Stimulated activated naive CD8-positive, alpha-beta T cell treated with anti-CD3 and anti-CD28 coated beads, Interleukin-15, Interleukin-2, amounts not matched to agents 100 ng/mL and 50 ng/mL, for 24 hours (primary cell): ENCODE measurements around the gene WDR87.
A peak's percentile ranks its signal among the peaks of the same experiment; 100 is the strongest.
"Not testable (repeated sequence)": the region's sequence is repeated elsewhere in the genome, so short reads cannot be mapped to it uniquely, and the experiment has no call there.

Source experiments
- H3K27ac Mint-ChIP-seq: one replicate; pipeline ENCODE4 v1.8.0; 2021; ENCODE audit warnings: mild to moderate bottlenecking, mixed read lengths
- H3K27me3 Mint-ChIP-seq: one replicate; pipeline ENCODE4 v1.8.0; 2021; ENCODE audit warnings: mixed read lengths
- H3K36me3 Mint-ChIP-seq: one replicate; pipeline ENCODE4 v1.8.0; 2021; ENCODE audit warnings: low read depth, mixed read lengths
- H3K4me1 Mint-ChIP-seq: one replicate; pipeline ENCODE4 v1.8.0; 2021; ENCODE audit warnings: low read depth, mixed read lengths
- H3K4me3 Mint-ChIP-seq: one replicate; pipeline ENCODE4 v1.8.0; 2021; ENCODE audit warnings: mild to moderate bottlenecking, mixed read lengths
- H3K9me3 Mint-ChIP-seq: one replicate; pipeline ENCODE4 v1.8.0; 2021; ENCODE audit warnings: mixed read lengths

The WDR87 gene

GRCh38 chr19:37936886-37937285, 30.5 kb upstream of the WDR87 start:
- no peaks in the 10 kb centered on the region for H3K27me3 Mint-ChIP-seq
- no peak overlapping the region for H3K4me3 Mint-ChIP-seq
- H3K9me3 Mint-ChIP-seq, result no peaks in the 10 kb centered on the region
- peaks cover 37% of the 10 kb centered on the region for H3K36me3 Mint-ChIP-seq
- no peak overlapping the region for H3K27ac Mint-ChIP-seq
- peaks cover 25% of the 10 kb centered on the region for H3K4me1 Mint-ChIP-seq

DNA sequence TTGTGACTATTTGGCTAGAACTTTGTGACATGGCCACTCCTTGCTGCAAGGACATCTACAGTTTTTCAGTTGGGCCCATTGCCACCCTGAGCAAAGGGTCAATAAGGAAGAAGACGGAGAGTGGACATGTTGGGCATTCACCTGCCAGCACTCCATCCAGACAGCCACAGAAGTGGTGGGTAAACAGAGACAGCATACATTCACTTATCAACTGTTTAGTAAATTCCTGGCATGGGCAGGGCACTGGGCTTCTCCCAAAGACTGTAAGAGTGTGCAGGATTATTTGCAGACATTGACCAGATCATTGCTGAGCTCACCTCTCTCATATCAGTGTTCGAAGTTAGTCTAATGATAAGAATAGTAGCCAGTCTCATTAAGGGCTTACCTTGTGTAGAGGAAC, 29.8 kb upstream of the WDR87 start:
- H3K27ac Mint-ChIP-seq, result no peak overlapping the region
- H3K4me1 Mint-ChIP-seq, result peaks cover 25% of the 10 kb centered on the region
- H3K27me3 Mint-ChIP-seq, result no peaks in the 10 kb centered on the region
- no peaks in the 10 kb centered on the region for H3K9me3 Mint-ChIP-seq
- H3K4me3 Mint-ChIP-seq, result no peak overlapping the region
- peaks cover 37% of the 10 kb centered on the region for H3K36me3 Mint-ChIP-seq

DNA sequence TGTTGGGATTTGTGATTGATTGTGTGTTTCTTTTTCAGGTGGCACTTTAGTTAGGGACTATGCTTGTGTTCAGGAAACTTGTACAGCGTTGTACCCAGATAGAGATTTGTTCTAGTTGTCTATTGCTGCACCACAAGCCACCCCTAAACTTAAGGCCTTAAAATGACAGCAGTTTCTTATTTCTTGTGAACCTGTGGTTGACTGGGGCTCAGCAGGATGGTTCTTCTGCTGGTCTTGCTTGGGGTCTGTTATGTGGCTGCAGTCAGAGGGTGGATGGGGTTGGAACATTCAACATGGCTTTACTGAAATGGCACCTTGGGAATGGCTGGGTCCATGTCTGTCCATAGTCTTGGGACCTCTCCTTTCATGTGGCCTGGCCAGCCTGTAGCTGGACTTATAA, 28.9 kb upstream of the WDR87 start:
- no peak overlapping the region for H3K27ac Mint-ChIP-seq
- peaks cover 27% of the 10 kb centered on the region for H3K4me1 Mint-ChIP-seq
- no peaks in the 10 kb centered on the region for H3K27me3 Mint-ChIP-seq
- H3K4me3 Mint-ChIP-seq, result no peak overlapping the region
- H3K9me3 Mint-ChIP-seq, result no peaks in the 10 kb centered on the region
- H3K36me3 Mint-ChIP-seq, result peaks cover 37% of the 10 kb centered on the region

GRCh38 chr19:37933937-37934358, 27.6 kb upstream of the WDR87 start:
- H3K27me3 Mint-ChIP-seq, result no peaks in the 10 kb centered on the region
- H3K36me3 Mint-ChIP-seq, result peaks cover 37% of the 10 kb centered on the region
- no peaks in the 10 kb centered on the region for H3K9me3 Mint-ChIP-seq
- no peak overlapping the region for H3K4me3 Mint-ChIP-seq
- H3K4me1 Mint-ChIP-seq, result peaks cover 31% of the 10 kb centered on the region
- no peak overlapping the region for H3K27ac Mint-ChIP-seq

GRCh38 chr19:37932985-37933936, 26.9 kb upstream of the WDR87 start:
- Mint-ChIP-seq H3K27me3 (no peaks in the 10 kb centered on the region), H3K4me1 (peaks cover 35% of the 10 kb centered on the region), H3K9me3 (no peaks in the 10 kb centered on the region), H3K4me3 (peak overlapping the region; percentile 40), H3K27ac (peak overlapping the region; percentile 28), H3K36me3 (peaks cover 37% of the 10 kb centered on the region)

DNA sequence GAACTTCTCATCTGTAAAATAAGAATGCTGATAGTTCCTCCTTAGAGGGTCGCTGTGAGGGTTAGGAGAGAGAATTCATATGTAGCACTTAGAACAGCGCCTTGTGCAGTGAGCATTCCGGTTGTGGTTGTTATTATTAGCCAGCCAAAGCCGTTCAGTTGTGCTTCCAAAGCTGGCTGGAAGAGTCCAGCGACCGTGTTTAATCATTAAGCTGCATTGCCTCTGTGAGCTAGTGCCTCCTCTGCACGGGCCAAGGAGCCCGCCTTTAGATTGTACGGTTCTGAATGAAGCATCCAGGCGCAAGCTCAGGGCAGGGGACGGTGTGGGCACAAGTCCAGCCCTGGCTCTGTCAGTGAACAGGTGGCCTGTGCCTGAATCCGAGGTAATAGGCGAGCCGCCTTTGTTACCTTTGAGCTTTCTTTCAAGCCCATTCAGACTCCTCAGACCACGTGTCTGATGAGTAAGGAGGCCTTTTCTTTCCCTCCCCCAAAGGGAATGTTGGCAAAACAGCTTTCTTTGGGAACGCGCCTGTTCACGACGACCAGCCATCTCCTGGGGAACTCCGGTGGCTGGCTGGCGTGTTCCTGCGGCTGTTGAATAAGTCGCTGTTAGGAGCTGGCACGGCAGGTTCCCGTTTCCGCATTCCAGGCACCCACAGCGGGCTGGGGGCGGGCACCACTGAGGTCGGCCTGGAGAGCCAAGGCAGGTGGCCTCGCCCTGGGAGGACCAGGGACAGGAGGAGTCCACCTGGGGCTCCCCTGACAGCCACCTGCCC, 25.7 kb upstream of the WDR87 start:
- Mint-ChIP-seq H3K9me3 (no peaks in the 10 kb centered on the region), H3K4me3 (peak overlapping the region; percentile 40), H3K36me3 (peaks cover 37% of the 10 kb centered on the region), H3K4me1 (peaks cover 31% of the 10 kb centered on the region), H3K27ac (peak overlapping the region; percentile 36), H3K27me3 (no peaks in the 10 kb centered on the region)

GRCh38 chr19:37930416-37930815, 24.0 kb upstream of the WDR87 start:
- H3K9me3 Mint-ChIP-seq, result no peaks in the 10 kb centered on the region
- no peaks in the 10 kb centered on the region for H3K27me3 Mint-ChIP-seq
- H3K4me1 Mint-ChIP-seq, result peaks cover 39% of the 10 kb centered on the region
- H3K27ac Mint-ChIP-seq, result no peak overlapping the region
- peaks cover 23% of the 10 kb centered on the region for H3K36me3 Mint-ChIP-seq
- H3K4me3 Mint-ChIP-seq, result no peak overlapping the region

GRCh38 chr19:37929355-37929923, 23.0 kb upstream of the WDR87 start:
- Mint-ChIP-seq H3K4me1 (peaks cover 42% of the 10 kb centered on the region), H3K27ac (no peak overlapping the region), H3K27me3 (no peaks in the 10 kb centered on the region), H3K4me3 (no peak overlapping the region), H3K36me3 (peaks cover 18% of the 10 kb centered on the region), H3K9me3 (no peaks in the 10 kb centered on the region)

- Mint-ChIP-seq H3K9me3 (no peaks in the 10 kb centered on the region), H3K27ac (peak overlapping the region; percentile 41), H3K4me1 (peaks cover 39% of the 10 kb centered on the region), H3K27me3 (no peaks in the 10 kb centered on the region), H3K4me3 (no peak overlapping the region), H3K36me3 (peaks cover 10% of the 10 kb centered on the region)
Observed at GRCh38 chr19:37928527-37929286, 22.3 kb upstream of the WDR87 start.

DNA sequence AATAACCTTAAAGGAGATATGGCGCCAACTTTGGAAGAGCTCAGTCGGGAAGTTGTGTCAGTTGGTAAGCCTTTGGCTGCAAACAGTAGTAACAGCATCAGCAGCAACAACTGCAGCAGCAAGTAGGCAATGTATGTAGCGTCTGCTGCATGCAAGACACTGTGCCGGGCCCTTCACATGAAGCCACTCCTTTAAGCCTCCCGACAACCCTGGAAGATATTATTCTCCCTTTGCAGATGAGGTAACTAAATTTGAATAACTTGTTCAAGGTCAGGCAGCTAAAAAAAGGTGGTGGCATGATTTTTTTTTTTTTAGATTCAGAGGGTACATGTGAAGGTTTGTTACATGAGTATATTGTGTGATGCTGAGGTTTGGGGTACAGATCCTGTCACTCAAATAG, 20.3 kb upstream of the WDR87 start:
- H3K4me3 Mint-ChIP-seq, result no peak overlapping the region
- H3K27me3 Mint-ChIP-seq, result no peaks in the 10 kb centered on the region
- H3K27ac Mint-ChIP-seq, result no peak overlapping the region
- peaks cover 26% of the 10 kb centered on the region for H3K4me1 Mint-ChIP-seq
- H3K36me3 Mint-ChIP-seq, result peaks cover 7% of the 10 kb centered on the region
- no peaks in the 10 kb centered on the region for H3K9me3 Mint-ChIP-seq

DNA sequence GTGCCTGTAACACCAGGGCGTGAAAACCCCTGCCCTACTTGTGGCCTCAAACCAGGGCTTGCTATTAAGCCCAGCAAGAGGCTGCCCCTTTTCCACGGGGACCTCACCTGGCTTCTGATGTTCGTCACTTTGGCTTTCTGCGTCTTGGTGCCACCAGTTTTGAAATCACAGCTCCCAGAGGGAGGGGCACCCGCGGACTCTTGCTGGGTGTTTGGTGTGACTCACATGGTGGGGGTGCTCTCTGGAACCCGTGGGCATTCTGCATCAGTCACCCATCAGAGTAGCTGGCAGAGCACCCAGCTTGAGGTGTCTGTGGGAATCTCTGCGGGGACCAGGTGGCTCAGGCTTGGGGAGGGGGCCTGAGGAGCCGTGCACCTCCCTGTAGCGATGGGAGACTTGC, 19.9 kb upstream of the WDR87 start:
- Mint-ChIP-seq H3K27me3 (no peaks in the 10 kb centered on the region), H3K9me3 (no peaks in the 10 kb centered on the region), H3K4me1 (peaks cover 29% of the 10 kb centered on the region), H3K27ac (no peak overlapping the region), H3K4me3 (no peak overlapping the region), H3K36me3 (peaks cover 11% of the 10 kb centered on the region)

GRCh38 chr19:37925212-37925611, 18.8 kb upstream of the WDR87 start:
- no peaks in the 10 kb centered on the region for H3K27me3 Mint-ChIP-seq
- H3K9me3 Mint-ChIP-seq, result no peaks in the 10 kb centered on the region
- peak overlapping the region; percentile 21 for H3K27ac Mint-ChIP-seq
- H3K4me1 Mint-ChIP-seq, result peaks cover 36% of the 10 kb centered on the region
- H3K36me3 Mint-ChIP-seq, result peaks cover 14% of the 10 kb centered on the region
- no peak overlapping the region for H3K4me3 Mint-ChIP-seq

DNA sequence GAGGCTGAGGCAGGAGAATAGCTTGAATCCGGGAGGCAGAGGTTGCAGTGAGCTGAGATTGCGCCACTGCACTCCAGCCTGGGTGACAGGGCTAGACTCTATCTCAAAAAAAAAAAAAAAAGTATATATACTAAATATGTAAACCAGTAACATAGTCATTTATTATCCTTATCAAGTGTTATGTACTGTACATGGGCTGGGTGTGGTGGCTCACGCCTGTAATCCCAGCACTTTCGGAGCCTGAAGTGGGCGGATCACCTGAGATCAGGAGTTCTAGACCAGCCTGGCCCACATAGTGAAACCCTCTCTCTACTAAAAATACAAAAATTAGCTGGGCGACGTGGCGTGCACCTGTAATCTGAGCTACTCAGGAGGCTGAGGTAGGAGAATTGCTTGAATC, 18.2 kb upstream of the WDR87 start:
- not testable (repeated sequence) for H3K27ac Mint-ChIP-seq, H3K4me3 Mint-ChIP-seq, H3K9me3 Mint-ChIP-seq, H3K27me3 Mint-ChIP-seq
- Mint-ChIP-seq H3K36me3 (peaks cover 14% of the 10 kb centered on the region), H3K4me1 (peaks cover 38% of the 10 kb centered on the region)

DNA sequence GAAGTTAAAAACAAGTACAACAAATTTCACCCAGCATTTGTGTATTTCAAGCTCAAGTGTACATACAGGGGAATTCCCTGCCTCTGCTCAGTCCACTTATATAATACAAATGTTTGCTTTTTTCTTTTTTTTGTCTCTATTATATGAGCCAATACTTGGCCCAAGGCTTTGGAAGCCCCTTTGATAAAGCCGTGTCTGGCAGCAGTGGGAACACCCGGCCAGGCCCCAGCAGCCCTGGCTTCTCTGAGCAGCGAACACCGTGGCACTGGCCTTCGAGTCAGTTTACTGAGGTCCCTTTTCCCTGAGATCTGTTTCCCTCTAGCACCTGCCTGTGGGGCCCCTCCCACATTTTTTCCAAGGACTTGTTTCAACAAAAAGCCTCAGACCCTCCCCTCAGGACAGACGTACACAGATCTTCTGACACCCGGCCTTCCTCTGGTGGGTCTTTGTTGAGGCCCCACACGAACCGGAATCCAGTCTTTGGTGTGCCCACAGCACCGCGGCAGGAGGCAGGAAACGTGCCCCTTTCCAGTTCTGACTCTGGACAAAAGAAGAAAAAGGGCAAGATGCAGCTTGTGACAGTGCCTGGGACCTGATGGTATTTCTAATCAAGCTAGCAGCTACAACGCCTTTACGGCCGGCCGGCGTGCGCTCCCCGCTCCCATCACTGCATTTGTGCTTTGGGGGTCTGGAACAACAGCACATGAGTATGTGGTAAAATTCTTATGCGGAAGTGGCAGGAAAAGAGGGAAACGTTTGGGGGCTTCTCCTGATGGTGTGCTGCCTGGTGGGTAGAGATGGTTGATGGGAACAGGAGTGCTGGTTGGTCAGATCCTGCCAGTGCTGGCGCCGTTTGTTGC, 14.4 kb upstream of the WDR87 start:
- peaks cover 36% of the 10 kb centered on the region for H3K4me1 Mint-ChIP-seq
- no peaks in the 10 kb centered on the region for H3K9me3 Mint-ChIP-seq
- no peaks in the 10 kb centered on the region for H3K27me3 Mint-ChIP-seq
- H3K4me3 Mint-ChIP-seq, result peak overlapping the region; percentile 43
- H3K27ac Mint-ChIP-seq, result peak overlapping the region; percentile 74
- peaks cover 26% of the 10 kb centered on the region for H3K36me3 Mint-ChIP-seq
